Lower leg skin (tissue), 3 donors: ENCODE data around the gene NKX6-2.

Source experiments
- POLR2A ChIP-seq, 2 donors: fragments of 450-650 bp; IDR thresholded peaks; one replicate each; pipeline ENCODE4 v1.6.1; 2016 to 2017; ENCODE audit warnings: antibody characterized with exemption in 2 of 2, mild to moderate bottlenecking in 1 of 2, moderate library complexity in 1 of 2
- TF ChIP-seq, protein P1 (sequence below), 3 donors: fragments of 450-650 bp; IDR thresholded peaks; one replicate each; pipeline ENCODE4 v1.5.1; 2016; ENCODE audit warnings: antibody characterized with exemption in 3 of 3, mild to moderate bottlenecking in 3 of 3, moderate library complexity in 2 of 3

DNA sequence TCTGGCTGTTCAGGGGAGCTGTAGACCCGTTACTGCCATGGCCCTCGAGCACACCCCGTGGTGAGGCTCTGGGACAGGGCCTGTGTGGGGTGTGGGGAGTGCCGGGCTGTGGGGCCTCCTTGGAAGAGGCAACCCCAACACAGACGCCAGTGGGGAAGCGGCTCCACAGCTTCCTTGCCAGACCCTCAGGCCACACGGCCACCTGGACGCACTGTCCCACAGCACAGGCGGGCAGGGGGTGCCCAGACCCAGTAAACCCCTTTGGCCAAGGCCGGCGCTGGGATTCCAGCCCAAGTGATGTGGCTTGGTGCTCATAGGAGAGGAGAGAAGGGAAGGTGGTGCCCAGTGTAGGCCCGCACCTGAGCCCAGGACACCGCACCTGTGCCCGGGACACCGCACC is 12.9 kb upstream of the NKX6-2 start:
- TF ChIP-seq POLR2A (IDR thresholded peaks at IDR 0.05), result no peak
- TF ChIP-seq, protein P1, sequence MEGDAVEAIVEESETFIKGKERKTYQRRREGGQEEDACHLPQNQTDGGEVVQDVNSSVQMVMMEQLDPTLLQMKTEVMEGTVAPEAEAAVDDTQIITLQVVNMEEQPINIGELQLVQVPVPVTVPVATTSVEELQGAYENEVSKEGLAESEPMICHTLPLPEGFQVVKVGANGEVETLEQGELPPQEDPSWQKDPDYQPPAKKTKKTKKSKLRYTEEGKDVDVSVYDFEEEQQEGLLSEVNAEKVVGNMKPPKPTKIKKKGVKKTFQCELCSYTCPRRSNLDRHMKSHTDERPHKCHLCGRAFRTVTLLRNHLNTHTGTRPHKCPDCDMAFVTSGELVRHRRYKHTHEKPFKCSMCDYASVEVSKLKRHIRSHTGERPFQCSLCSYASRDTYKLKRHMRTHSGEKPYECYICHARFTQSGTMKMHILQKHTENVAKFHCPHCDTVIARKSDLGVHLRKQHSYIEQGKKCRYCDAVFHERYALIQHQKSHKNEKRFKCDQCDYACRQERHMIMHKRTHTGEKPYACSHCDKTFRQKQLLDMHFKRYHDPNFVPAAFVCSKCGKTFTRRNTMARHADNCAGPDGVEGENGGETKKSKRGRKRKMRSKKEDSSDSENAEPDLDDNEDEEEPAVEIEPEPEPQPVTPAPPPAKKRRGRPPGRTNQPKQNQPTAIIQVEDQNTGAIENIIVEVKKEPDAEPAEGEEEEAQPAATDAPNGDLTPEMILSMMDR (IDR thresholded peaks at IDR 0.05), result no peak
